GM21360 (cell line): ENCODE data around the gene KMT5C.

Experiments used
- ATAC-seq: cut with Tn5 transposase; IDR thresholded peaks from one replicate; pipeline ENCODE4 v1.9.1; 2021; ENCODE audit warnings: mild to moderate bottlenecking, moderate library complexity; ENCODE audit not compliant: unreplicated experiment

The KMT5C gene

GRCh38 chr19:55345818-55346724 is 6.4 kb downstream of the KMT5C start:
- no peak for ATAC-seq

GRCh38 chr19:55346725-55347441 is 7.2 kb downstream of the KMT5C start:
- ATAC-seq, result no peak

- no peak for ATAC-seq
Observed at GRCh38 chr19:55347442-55348009, 7.8 kb downstream of the KMT5C start.

DNA sequence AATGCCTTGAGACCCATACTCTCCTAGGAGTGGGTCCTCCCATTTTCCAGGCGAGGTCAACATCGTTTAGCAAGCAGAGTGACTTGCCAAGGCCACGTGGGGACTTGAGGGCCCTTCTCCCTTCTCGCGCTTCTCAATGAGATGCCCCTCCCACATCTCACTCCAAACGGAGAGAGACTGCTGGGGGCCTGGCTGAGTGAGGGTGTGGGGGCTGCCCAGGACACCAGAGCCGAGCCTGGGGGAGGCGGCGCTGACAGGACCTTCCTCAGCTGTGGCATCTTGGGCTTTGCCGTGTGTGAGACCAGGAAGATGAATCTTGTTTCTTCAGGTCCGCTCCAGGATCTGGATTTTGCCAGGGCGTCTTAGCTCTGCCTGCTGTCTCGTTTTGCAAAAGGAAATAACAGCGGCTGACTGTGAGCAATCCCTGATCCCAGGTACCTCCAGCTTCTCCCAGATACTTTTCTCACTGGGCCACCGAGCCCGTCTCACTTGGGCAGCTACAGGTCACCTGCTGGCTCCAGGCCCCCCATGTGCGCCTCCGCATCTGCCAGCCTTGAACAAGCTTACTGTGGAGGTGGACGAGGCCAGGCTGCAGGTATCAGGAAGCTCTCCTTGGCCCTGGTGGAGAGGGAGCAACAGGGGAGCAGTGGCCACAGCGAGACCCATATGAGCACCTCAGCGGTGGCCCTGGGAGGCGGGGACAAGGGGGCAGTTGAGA is 8.8 kb downstream of the KMT5C start:
- ATAC-seq, result no peak

DNA sequence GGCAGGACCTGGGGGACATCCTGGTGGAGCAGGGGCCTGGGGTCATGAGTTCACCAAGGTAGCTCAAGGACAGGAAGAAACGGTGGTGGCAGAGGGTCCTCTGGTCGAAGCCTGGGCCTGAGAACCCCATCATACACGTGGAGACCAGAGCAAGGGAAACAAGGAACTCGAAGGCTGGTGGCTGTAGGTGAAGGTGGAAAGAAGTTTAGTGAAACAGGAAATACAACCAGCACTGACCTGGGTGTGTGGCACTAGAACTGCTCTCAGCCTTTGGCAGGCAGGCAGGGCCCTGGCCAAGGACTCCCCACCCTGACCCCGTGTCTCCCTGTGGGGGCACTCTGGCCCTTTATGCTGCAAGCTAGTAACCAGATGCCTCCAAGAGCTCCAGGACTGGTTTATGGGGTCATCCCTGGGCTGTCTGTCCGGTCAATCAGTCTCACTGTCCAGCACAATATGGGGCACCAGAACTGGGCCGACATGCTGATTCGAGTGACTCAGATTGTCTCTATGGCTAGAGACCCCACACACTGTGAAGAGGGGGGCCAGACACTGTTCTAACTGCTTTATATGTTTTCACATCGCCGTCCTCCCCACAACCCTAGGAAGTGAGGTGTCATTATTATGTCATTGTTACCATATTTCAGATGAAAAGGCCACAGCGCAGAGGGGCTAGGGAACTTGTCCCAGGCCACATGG is 11.1 kb downstream of the KMT5C start:
- no peak for ATAC-seq

DNA sequence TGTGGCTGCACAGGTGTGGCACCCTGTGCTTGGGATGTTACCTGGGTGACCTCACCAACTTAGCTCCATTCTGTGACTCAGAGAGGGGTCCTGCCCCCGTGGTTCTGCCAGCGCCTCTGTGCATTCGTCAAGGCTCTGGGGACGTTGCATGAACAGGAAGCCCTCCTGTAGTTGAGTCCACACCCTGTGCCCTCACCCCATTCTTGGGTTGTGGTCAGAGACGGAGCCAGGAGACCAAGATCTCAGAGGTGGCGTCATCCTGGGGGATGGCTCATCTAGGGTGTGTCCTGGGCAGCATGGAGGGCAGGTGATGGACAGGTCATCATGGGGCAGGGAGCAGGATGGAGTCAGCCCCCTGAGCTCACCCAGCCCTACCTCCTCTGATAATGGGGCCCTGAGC is 12.4 kb downstream of the KMT5C start:
- ATAC-seq, result no peak

GRCh38 chr19:55352549-55353145 is 13.0 kb downstream of the KMT5C start:
- ATAC-seq, result no peak

- no peak for ATAC-seq
Observed at GRCh38 chr19:55353356-55353802, 13.7 kb downstream of the KMT5C start.

GRCh38 chr19:55353803-55354697 is 14.4 kb downstream of the KMT5C start:
- no peak for ATAC-seq

GRCh38 chr19:55354698-55355212 is 15.1 kb downstream of the KMT5C start, which contains the start of gene COX6B2:
COX6B2 (minus strand) TSS chr19:55354719; CDS start chr19:55354521, 198 bp downstream.
- ATAC-seq, result no peak

DNA sequence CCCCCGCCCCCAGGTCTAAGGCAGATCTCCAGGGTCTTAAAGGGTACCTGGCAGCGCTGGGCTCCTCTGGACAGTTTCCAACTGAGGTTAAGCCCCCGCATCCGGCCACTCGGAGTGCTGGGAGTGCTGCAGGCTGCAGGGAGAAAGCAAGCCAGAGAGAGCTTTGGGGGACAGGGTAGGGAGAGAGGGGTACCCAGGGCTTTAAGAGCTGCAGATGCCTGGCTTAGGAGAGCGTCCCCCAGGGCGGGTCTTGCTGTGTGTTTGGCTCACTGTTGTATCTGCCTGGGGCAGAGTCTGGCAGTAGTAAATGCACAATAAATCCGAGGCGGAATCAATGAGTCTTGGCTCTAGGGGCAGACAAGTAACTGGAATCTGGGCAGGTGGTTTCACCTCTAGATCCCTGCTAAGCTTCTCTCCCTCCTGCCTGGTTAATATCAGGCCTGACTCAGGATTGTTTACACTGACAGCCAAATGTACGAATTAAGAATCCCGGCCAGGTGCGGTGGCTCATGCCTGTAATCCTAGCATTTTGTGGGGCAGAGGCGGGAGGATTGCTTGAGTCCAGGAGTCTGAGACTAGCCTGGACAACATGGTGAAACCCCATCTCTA is 15.6 kb downstream of the KMT5C start:
- no peak for ATAC-seq

GRCh38 chr19:55358493-55358892 is 18.8 kb downstream of the KMT5C start:
- no peak for ATAC-seq

- ATAC-seq, result no peak
Observed at GRCh38 chr19:55358943-55359908, 19.6 kb downstream of the KMT5C start.

GRCh38 chr19:55360902-55361301 is 21.2 kb downstream of the KMT5C start:
- no peak for ATAC-seq

DNA sequence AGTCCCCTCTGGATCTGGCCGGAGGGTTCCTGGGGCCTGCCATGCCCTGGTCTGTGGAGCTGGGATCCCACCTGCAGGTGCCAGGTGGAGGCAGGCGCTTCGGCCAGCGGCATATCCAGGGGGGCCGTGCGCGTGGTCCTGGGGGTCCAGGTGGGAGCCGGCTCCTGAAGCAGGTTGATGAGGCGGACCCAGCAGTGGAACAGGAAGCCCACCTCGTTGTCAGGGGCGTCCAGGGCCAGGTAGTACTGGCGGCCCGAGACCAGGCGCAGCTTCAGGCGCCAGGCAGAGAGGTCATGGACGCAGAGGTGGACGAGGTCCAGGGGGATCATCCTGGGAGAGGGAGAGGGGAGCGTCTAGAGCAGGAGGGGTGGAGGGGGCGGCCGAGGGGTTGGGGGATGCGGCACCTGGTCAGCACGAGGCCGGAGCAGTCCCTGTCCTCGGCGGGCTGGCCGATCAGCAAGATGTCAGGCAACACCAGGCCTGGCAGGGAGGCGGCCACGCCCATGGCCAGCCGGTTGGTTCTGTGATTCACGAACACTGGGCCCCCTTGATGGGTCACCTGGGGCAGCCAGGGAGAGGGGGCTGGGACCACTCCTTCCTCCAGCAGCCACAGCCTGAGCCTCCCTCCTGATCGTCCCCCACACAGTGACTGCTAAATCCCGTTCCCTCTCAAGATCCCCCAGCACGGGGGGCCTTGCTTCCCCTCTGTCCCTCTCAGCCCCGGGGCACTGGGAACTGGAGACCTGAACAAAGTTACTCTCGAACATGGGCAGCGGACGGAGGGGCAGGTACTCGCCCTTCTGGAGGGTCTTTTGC is 22.7 kb downstream of the KMT5C start:
- ATAC-seq, result no peak

DNA sequence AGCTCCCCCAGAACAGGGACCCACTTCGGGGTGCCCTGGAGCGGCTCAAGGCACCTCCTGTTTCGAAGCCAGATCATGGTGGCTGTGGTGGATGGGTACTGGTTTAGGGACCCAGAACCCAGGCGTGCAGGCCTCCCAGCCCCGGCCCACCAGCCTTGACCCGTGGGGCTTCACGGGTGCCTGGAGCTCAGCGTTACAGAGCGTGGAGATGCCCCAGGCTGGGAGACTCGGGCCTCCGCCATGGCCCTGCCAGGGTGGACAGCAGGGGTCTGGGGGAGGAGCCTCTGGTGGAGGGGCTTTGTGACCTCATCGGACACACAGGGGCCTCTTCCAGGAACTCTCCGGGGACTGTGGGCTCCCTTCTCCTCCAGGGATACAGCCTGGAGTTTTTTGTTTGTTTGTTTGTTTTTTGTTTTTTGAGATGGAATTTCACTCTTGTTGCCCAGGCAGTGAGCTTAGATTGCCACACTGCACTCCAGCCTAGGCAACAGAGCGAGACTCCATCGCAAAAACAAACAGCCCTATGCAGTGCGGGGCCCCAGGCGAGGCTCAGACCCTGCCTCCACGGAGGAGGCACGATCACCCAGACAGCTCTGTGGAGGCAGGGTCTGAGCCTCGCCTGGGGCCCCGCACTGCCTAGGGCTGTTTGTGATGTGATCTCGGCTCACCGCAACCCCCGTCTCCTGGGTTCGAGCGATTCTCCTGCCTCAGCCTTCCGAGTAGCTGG is 23.5 kb downstream of the KMT5C start, which contains the start of gene GARIN5B:
GARIN5B (minus strand) TSS at position 271 of the 727 bp plus-strand sequence; CDS start at position 77, 194 bp downstream.
- no peak for ATAC-seq
